RPMI7951 (cell line): ENCODE measurements around the gene SYS1. TPM values are rescaled to one million over a fixed set of nuclear protein-coding genes. Genes with fewer than 3 reads are reported as not detected.
A peak's percentile ranks its signal among the peaks of the same experiment; 100 is the strongest.

ENCODE experiments used
- DNase-seq: peaks from one replicate; pipeline ENCODE4 v3.0.0-alpha.2; 2012; ENCODE audit warnings: low read depth
- total RNA-seq: library from RNA; depleted of rRNA; stranded (reverse); fragments of >200 nt; shearing (Covaris generic); gene quantifications from 2 replicates; pipeline ENCODE4 v1.2.3, GENCODE V29; 2014

The SYS1 gene
- total RNA-seq, 1 experiment from 2014 or later, result 29.2 TPM

DNA sequence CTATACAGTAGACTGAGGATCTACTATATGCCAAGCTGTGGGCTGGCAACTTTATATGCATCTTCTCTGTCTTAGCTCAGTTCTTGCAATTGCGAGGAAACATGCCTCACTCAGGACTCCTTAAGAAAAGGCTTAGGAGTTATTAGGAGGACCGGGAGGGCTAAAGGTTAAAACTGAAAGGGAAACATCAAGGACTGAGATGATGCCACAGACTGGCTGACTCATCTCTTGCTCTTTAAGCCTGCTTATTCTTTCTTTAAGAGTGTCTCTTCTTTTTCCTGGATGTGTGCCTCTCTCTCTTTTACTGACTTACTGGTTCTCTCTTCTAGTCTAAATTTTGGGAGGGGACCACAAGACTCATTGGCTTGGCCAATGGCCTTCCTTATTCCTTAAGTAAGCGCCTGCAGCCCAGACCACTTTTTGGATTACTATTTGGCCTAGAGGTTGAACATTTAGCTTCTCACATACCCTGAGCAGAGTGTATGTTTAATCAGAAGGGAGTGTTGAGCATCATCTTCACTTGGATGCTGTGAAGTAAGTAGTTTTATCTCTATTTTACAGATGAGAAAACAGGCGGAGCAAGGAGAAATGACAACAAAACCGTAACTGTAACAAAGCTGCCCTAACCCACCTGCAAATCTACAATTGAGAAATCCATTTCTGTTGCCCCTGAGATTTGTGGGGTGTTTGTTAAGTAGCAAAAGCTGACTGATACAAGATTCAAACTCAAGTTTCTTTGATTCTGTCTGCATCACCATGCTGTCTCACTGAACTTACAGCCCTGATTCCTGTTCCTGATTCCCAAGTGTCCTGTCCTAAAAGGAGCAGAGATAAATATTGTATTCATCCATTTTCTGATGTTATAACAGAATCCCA lies 7.5 kb upstream of the SYS1 start:
- peak; percentile 85 for DNase-seq

DNA sequence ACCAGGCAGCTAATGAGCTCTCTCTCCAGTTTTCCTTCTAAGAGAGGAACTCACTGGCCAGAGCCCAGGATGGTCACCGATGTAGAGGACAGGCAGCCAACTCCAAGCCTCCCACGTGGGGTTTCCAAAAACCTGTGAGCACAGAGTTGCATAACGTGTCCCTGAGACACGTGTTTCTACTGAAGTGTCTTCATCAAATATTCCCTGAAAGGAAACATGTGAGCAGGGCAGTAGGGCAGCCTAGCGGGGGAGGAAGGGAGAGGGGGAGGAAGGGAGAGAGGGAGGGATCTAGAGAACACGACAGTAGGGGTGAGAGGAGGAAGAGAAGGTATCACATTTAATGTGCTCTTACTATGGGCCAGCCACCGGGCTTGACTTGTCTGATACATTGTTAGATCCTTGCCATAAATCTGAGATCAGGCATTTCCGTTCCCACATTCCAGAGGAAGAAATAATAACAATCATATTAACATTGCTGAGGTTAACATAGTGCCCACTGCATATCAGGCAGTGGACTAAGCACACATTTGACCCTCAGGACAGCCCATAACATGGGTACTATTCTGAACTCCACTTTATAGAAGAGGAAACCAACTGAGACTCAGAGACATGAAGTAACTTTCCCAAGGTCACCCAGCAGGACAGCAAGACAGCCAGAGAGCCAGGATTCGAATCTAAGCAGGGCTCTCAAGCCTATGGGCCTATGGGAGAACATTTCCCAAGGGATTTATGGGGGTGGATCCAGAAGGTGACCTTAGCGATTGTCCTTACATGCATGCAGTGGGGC lies 4.5 kb upstream of the SYS1 start:
- DNase-seq, result peak; percentile 77

DNA sequence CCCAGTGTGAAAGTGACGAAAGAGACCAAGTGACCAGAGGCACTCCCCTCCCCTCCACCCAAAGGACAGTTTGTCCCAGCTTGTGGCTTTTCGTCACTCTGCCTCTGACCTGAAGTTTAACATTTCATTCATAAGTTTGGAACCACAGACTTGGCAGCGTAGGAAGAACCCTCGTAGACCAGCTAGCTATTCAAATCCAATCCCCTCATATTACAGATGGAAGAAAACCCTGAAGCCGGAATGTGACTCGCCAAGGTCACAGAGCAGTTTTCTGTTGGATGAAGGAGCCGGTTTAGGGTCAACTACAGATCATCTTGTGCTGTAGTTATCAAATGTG lies 3.9 kb upstream of the SYS1 start:
- DNase-seq, result peak; percentile 82

DNA sequence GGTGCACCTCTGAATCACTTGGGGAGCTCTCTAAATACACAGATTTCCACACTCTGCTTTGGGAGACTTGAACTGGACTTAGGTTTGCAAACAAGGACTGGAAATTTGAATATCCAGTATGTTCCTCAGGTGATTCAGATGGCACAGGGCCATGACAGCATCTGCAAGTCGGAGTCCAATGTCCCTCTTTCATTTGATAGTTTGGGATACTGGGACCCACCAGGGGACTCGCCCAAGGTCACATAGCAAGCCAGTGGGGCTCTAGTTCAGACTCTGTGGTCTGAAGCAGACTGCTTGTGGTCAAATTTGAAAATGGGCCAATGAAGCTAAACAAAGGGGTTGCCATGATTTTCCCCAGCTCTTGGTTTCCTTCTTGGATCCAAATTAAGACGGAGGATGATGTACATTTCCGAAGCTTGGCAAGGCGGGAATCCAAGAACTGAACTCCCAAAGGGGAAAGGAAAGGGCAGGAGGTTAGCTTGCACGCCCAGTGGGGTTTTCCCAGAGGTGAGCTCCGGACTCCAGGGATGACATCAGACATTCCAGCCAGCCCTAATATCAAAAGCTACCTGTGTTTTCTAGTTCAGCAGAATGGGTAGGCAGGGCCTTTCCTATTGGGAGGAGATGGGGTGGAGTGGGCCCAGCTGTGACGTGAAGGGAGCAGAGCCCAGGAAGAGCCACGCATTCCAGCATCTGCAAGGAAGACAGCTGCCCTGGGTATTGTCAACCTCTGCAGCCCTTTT lies 3.4 kb upstream of the SYS1 start:
- peak; percentile 91 for DNase-seq

- DNase-seq, result no peak
Measured at GRCh38 chr20:45361793-45362192, 1.2 kb upstream of the SYS1 start.

DNA sequence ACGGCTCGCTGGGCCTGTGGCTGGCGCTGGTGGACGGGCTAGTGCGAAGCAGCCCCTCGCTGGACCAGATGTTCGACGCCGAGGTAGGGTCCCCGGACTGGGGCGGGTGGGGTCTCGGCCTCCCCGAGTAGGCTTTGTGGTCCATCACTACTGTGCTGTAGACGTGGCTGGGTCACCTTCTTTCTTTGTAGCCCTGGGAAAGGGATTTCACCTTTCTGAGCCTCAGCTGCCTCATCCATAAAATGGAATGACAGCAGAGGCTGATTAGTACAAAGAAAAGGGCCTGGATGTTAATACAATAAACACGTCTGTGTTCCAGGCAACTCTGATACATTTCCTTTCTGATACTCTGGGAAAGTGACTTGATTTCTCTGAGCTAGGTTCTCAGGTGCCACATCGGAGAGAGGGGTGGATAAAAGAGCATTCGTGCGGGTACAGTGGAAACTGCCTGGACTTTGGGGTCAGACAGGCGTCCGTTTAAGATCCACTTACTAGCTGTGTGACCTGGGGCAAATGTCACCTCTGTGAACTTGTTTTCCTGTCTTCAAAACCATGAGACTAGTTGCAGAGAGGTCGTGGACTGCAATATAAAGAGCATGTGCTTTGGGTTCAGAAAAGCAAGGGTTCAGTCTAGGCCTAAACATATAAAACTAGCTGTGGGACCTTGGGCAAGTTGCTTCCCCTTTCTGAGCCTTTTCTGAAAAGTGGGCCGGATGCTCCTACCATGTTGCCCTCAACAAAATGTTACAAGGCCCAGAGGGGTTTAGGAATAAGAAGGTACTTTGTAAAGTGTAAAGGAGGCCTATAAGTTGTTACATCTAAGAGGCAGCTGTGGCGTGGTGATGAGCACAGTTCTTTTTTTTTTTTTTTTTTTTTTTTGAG lies 896 bp downstream of the SYS1 start:
- DNase-seq, result no peak

DNA sequence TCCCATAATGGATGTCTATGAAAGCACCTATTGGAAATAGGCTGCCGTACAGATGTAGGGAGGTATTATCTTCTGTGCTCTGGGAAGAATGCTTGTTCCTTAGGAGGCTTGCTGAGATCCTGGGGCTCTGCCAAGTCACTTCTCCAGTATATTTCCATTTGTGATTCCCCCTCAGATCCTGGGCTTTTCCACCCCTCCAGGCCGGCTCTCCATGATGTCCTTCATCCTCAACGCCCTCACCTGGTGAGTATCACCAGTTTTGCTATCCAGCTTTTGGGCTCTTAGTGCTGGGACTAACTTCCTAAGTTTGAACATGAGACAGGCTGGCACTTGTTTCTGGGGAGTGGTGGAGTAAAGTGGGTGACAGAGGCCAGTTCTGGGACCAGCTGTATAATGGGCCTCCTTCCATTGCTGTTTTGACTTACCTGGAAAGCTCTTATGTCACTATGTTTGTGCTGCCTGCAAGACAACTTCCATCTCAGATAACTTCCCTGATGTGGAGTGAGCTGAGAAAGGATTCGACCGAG lies 2.6 kb downstream of the SYS1 start:
- no peak for DNase-seq

GRCh38 chr20:45366192-45366591 lies 3.2 kb downstream of the SYS1 start:
- no peak for DNase-seq

- DNase-seq, result no peak
Measured at GRCh38 chr20:45366631-45367030, 3.7 kb downstream of the SYS1 start.

DNA sequence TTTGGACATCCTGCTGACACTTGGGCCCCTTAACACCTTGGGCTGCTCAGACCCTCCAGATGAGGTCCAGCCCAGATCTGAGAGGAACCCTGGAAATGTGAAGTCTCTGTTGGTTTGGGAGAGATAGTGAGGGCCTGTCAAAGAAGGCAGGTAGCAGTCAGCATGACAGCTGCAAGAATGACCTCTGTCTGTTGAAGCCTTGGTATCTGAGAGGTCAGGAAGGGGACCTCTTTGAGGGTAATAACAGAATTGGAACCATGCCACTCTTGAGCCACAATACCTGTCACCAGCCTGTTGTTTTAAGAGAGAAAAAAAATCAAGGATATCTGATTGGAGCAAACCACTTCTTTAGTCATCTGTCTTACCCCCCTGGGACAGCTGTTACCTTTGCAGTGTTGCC lies 4.2 kb downstream of the SYS1 start:
- no peak for DNase-seq

DNA sequence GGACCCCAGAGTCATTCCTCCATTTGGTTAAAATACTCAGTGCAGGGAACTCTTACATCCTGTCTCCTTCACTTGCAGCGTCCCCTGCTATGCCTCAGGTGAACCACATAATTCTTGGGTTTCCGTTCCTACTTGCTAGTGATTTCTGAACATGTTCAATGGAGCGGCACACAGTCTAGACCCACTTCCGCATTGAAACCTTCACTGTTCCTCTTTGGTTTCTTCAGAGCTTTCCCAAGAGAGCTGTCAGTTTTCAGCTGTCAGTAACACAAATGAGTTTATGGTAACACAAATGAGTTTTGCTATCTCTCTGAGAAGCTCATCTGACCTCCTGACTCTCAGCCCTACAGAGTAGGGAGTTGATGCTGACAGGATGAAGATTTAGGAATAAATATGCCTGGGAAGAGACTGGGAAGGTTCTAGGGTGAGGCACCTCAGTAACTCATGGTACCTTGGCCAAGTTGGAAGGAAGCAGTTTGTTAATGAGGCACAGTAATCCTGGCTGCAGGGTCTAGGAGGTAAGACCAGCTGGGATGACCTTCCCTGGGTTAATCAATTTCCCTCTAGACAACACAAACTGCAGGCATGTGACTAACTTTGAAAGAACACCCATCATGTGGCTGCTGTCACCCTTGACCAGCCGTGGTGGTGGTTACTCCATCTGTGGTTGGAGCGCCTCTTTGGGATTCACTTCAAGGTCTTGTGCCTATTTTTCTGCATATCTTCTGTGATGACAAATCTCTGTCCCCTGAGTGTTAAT lies 5.4 kb downstream of the SYS1 start:
- DNase-seq, result no peak

DNA sequence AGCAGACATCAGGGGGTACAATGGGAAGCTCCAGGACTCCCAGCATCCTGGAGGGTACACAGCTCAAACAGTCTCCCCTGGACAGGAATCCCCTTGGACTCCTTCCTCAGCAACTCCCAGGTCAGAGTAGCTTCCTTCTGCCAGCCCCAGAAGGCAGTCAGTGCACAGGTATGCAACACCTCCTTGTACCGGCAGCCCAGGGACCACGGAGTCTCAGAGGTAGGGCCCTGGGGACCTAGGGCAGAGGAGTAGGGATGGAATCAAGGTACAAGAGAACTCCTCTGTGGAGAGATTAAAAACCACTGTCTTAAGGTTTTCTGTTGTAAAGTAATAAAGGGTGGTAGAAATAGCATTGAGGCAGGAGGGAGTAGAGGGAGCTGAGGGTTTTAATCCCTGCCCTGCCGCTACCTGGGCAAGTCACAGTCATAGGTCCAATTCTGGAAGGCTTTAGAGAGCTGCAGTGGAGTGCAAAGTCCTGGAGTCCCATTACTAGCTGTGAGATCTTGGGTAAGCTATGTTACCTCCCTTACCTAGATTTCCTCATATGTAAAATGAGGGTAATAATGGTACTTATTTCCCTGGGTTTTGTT lies 7.7 kb downstream of the SYS1 start:
- no peak for DNase-seq

DNA sequence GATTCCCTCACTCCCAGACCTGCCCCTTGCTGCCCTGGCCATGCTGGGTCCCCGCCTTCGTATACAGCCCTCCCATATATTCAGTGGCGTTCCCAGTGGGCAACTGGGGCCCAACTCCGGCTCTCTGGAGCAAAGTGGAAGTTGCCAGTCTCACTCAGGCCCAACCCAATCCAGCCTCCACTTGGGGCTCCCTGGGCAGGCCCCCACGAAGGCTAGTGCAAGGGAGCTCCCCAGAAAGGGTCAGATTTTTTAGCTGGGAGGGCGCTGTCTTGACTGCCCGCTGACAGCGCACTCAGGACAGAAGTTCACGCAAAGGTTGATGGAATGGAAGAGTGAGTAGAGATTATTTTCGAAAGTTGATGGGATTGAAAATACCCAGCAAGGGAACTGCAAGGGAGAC lies 9.3 kb downstream of the SYS1 start:
- DNase-seq, result no peak

GRCh38 chr20:45372646-45373352 lies 9.8 kb downstream of the SYS1 start:
- DNase-seq, result peak; percentile 77

GRCh38 chr20:45373353-45374100 lies 10.6 kb downstream of the SYS1 start:
- DNase-seq, result peak; percentile 82

DNA sequence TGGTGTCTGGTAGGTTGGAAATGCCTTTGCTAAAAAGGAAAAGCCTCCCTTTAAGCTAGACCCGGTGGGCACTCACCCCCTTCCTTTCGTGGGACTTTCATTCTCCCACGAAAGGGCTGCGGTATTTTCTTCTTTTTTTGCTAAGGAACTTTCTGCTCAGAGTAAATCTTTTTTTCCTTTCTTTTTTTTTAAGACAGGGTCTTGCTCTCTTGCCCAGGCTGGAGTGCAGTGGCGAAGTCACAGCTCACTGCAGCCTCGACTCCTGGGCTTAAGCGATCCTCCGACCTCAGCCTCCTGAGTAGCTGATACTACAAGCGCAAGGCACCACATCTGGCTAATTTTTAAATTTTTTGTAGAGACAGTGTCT lies 11.1 kb downstream of the SYS1 start:
- DNase-seq, result no peak

GRCh38 chr20:45374966-45375365 lies 12.0 kb downstream of the SYS1 start:
- no peak for DNase-seq

DNA sequence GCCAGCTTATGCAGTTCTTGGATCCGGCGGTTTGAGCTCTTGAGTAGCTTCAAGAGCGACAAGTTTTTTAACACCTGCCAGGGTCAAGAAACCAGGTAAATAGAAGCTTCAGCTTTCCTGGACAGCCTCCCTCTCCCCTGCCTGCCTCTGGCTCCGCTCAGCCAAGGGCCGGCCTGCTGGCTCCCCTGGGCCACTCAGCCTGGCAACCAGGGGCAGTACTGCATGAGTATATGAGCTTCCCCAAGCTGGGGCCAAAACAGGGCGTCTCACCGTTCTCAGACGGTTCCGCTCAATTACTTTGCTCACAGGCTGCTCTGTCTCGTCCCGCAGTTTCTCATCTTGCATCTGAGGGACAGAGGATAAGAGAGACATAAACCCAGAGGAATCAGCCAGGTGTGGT lies 14.3 kb downstream of the SYS1 start:
- DNase-seq, result no peak

DNA sequence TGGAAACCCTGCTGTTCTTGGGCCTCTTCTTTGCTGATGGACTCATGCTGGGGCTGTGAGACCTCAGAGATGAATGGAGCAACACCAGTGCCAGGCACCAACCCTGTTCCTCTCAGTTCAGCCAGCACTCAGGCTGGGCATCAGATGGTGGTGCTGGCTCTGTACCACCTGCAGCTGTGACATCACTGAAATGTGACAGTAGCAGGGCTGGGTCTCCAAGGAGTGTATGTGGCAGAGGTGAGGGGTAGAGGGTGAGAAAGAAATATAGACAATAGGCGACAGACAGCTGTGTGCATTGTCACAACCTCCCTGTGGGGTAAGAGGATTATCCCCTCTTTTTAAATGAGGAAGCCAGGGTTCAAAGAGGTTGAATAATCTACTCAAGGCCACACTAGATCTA lies 15.2 kb downstream of the SYS1 start, which contains the start of gene TP53TG5:
Gene TP53TG5 (minus strand): TSS at position 135 of the 400 bp plus-strand sequence. CDS start 89 bp downstream, at position 46.
- no peak for DNase-seq
